Measurements from ENCODE around the gene VAMP4. TPM values are rescaled to one million over a fixed set of nuclear protein-coding genes. Genes with fewer than 3 reads are reported as not detected.

Gene VAMP4, protein sequence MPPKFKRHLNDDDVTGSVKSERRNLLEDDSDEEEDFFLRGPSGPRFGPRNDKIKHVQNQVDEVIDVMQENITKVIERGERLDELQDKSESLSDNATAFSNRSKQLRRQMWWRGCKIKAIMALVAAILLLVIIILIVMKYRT
- 3.9 and 5.4 TPM in 2 replicates for total RNA-seq

- peak; percentile 86 to 87 for DNase-seq (ENCODE audit: low read depth in 2 of 2)
These were observed at the start of gene VAMP4 for GRCh38 chr1:171741872-171742576. VAMP4 (minus strand) TSS chr1:171742065; CDS start chr1:171738414, 3,651 bp downstream.

GRCh38 chr1:171790318-171790717 lies 48.5 kb upstream of the VAMP4 start:
- DNase-seq (ENCODE audit: low read depth in 2 of 2), result no peak

DNA sequence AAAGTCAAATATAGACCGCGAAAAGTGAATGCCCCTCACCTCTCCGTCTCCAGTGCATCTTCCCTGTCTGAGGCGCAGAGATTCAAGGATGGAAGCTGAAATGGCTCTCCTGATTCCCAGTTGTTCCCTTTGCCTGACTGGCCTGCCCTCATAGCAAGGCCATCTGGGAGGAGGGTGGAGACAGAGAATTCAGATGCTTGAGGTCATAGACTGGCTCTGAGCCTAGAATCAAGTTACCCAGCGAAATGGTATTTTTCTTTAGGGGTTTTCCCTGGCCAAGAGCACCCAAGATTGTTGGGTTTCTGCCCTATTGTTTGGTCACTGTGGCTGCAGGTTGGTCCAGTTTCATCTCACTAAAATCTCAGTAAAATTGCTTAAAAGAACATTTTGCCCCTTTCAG lies 46.8 kb upstream of the VAMP4 start:
- peak in 1 of 2 donors; percentile 67 for DNase-seq (ENCODE audit: low read depth in 2 of 2)

- DNase-seq (ENCODE audit: low read depth in 2 of 2), result no peak
These were observed 46.0 kb upstream of the VAMP4 start for GRCh38 chr1:171787686-171788480.

DNA sequence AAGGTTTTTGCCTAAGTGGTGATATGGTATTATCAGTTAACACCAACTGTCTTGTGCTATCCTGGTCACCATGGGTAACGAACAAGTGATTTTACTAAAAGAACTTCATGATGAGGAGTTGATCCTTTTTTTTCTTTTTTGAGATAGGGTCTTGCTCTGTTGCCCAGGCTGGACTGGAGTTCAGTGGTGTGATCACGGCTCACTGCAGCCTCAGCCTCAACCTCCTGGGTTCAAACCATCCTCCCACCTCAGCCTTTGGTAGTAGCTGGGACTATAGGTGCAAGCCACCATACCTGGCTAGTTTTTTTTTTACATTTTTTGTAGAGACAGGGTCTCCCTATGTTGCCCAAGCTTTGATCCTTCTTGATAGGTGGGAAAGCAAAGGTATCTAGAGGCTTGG lies 44.7 kb upstream of the VAMP4 start:
- DNase-seq (ENCODE audit: low read depth in 2 of 2), result no peak

DNA sequence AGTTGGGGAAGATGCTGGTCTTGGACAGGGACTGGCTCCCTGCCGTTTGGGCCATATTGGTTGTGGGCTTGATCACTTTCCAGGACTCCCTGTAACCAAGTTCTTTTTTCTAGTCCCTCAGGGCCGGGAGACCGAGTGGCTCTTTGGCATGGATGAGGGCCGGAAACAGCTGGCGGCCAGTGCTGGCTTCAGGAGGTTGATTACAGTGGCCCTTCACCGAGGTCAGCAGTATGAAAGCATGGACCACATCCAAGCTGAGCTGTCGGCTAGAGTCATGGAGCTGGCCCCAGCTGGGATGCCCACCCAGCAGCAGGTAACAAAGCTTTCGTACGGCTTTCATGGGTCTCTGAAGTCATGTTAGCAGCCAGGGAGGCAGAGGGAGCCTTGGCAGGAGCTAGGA lies 43.9 kb upstream of the VAMP4 start:
- DNase-seq (ENCODE audit: low read depth in 2 of 2), result peak; percentile 58 to 76

DNA sequence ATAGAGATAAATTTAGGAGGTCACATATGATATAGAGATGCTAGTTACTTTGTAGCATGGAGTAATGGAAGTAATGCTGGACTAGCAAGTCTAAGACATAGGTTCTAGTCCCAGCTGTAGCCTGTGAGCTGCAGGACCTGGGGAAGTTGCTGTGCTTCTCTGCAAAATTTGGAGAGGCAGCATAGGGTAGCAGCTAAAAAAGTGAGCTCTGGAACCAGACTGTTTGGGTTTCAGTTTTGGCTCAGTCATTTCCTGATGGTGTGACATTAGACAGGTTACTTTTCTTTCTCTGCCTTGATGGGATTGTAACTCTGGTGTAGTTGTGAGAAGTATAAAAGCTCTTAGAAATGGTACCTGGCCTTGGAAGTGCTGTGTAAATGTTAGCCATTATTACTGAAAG lies 42.9 kb upstream of the VAMP4 start:
- no peak for DNase-seq (ENCODE audit: low read depth in 2 of 2)

DNA sequence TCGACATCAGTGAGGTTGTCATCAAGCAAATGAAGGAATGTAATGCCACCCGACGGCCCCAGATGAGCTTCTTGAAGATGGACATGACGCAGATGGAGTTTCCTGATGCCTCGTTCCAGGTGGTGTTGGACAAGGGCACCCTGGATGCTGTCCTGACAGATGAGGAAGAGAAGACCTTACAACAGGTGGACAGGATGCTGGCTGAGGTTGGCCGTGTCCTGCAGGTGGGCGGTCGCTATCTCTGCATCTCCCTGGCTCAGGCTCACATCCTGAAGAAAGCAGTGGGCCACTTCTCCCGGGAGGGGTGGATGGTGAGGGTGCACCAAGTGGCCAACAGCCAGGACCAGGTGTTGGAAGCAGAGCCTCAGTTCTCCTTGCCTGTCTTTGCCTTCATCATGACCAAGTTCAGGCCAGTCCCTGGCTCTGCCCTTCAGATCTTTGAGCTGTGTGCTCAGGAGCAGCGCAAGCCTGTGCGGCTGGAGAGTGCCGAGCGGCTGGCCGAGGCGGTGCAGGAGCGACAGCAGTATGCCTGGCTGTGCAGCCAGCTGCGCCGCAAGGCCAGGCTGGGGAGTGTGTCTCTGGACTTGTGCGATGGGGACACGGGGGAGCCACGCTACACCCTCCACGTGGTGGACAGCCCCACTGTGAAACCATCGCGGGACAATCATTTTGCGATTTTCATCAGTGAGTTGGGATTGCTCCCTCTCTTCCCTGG lies 42.1 kb upstream of the VAMP4 start:
- no peak for DNase-seq (ENCODE audit: low read depth in 2 of 2)

- DNase-seq (ENCODE audit: low read depth in 2 of 2), result peak; percentile 99 to 100
These were observed 39.5 kb upstream of the VAMP4 start, which contains the start of gene METTL13 for GRCh38 chr1:171781176-171781875. METTL13 (plus strand) TSS chr1:171781660; CDS start chr1:171781968, 308 bp downstream.

- DNase-seq (ENCODE audit: low read depth in 2 of 2), result no peak
These were observed 38.8 kb upstream of the VAMP4 start for GRCh38 chr1:171780583-171781175.

- no peak for DNase-seq (ENCODE audit: low read depth in 2 of 2)
These were observed 30.4 kb upstream of the VAMP4 start for GRCh38 chr1:171772312-171772711.

GRCh38 chr1:171769754-171770153 lies 27.9 kb upstream of the VAMP4 start:
- DNase-seq (ENCODE audit: low read depth in 2 of 2), result no peak

DNA sequence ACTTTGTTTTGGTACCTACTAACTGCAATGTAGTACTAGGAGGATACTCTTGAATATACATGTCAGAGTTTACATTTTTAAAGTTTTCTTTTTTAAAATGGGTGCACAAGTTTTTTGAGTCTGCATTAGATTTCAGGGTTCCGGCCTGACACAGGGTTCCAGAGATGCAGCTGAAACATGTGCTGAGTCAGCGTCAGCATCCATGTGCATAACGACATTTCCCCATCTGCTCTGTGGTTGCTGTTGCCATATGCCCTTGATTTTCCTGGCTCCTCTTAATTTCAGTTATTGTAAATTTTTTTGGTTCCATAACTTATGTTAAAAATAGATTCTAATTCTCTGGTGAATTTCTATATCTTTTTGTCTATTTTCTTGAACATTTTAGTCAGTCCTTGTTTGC lies 27.3 kb upstream of the VAMP4 start:
- DNase-seq (ENCODE audit: low read depth in 2 of 2), result no peak

DNA sequence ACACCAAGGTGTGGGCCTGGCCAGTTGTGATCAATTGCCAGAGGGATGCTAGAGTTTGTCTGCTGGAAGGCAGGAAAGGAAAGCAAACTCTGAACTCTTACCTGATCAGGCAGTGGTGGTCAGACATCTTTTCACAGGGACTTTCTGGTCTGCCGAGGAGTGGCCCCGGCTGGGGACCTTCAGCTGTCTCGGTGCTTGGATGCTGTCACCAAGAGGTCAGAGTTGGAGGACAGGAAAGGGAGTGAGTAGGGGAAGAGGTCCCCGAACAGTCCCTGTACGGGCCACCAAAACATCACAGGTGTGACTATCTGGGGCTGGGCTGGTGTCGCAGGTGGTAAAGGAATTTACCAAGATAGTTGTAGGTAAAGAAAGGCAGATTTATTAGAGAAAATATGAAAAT lies 21.9 kb upstream of the VAMP4 start:
- no peak for DNase-seq (ENCODE audit: low read depth in 2 of 2)

DNA sequence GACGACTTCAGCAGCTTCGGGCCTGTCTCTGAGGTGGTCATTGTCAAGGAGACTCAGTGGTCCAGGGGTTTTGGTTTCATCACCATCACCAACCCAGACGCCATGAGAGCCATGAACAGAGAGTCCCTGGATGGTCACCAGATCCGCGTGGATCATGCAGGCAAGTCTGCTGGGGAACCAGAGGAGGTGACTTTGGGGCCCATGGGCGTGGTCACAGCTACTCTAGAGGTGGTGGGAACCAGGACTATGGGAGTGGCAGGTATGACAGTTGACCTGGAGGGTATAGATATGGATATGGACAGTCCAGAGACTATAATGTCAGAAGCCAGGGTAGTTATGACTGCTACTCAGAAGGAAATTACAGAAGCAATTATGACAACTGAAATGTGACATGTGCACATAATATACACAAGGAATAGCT lies 20.3 kb upstream of the VAMP4 start:
- DNase-seq (ENCODE audit: low read depth in 2 of 2), result no peak

GRCh38 chr1:171758011-171758410 lies 16.1 kb upstream of the VAMP4 start:
- no peak for DNase-seq (ENCODE audit: low read depth in 2 of 2)

DNA sequence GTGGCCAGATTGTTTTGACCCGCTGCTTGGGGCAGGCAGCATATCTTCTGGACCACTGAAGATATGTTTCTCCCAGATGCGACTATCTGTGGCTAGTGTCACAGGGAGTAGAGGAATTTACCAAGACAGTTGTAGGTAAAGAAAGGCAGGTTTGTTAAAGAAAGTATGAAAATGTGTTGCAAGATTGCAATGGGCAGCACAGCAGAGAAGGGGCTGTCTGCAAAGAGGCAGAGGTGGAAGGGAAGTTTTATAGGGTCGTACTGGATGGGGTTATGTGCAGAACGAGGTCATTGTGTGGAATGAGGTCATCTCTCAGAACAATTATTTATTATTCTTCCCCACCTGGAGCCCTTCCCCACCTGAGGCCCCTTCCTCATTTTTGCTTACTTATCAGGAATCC lies 15.0 kb upstream of the VAMP4 start:
- no peak for DNase-seq (ENCODE audit: low read depth in 2 of 2)

DNA sequence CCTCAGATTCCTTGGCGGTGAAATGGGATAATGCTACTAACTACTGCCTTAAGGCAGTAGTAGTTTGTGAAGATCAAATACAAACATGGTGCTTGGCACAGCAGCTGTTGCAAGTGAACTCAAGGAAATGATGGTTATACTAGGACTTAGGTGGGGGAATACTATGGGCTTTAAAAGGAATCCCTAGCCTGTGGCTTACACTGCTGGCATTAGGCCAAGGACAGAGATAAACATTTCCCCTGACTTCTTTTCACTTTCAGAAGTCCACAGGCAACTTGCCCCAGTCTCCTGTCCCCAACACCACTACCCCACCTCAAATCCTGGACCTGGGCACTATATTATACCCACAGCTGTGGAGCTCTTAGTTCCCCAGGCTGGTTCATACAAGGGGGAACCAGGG lies 13.1 kb upstream of the VAMP4 start:
- DNase-seq (ENCODE audit: low read depth in 2 of 2), result peak in 1 of 2 donors; percentile 21

DNA sequence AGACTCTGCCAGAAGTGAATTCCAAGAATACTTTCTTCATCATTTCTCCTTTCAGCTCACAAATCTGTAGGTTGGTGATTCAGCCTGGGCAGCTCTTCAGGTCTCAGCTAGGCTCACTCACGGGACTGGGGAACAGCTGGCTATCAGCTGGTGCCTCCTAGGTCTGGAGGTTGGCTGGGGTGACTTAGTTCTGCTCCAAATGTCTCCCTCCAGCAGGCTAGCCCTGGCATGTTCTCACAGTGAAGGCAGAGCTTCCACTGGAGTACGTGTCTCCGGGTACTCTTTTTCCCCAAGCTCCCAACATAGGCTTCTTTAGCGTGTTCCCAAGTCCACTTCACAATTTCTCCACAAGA lies 12.5 kb upstream of the VAMP4 start:
- DNase-seq (ENCODE audit: low read depth in 2 of 2), result no peak

DNA sequence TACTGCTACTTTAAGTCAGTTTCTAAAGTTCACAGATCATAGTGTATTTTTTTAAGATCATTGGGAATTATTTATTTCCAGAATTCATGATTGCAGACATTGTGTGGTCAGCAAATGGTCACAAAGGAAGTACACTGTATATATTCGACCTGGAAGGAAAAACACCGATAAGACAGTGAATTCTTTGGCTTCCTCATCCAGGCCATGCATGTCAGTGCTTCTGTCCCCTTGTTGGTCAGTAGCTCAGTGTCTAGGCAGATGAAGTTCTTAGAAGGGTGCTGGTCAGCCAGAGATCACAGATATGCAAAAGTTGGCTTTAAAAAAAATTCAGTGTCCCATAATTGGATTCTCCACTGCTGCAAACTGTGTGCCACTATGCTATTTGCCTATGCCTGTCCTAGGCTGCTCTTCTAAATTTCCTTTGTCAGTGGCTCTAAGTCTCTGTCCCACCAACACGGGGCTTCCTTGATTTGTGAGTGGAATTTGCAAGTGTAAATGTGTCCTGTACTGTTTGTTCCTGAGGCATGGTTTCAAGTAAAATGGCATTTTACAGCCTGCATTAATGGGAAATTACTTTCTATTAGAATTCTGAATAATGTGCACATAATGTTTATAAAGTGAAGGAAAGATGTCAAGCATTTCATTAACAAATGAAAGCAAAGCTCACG lies 12.0 kb upstream of the VAMP4 start:
- DNase-seq (ENCODE audit: low read depth in 2 of 2), result no peak

Measured in lung microvascular endothelial cell (primary cell).